PC-3 (cell line): ENCODE data around the gene CBFA2T2. TPM values are rescaled to one million over a fixed set of nuclear protein-coding genes. Genes with fewer than 3 reads are reported as not detected.
A peak's percentile ranks its signal among the peaks of the same experiment; 100 is the strongest.
"Not testable (repeated sequence)": the region's sequence is repeated elsewhere in the genome, so short reads cannot be mapped to it uniquely, and the experiment has no call there.

ENCODE experiments used
- ATAC-seq: fragments of 200-7000 bp; cut with Tn5 transposase; 2 replicates; pipeline ENCODE4 v1.9.1; 2020; ENCODE audit warnings: mild to moderate bottlenecking, moderate library complexity
- BruUV-seq: library from RNA; stranded (reverse); fragments of 400-500 nt; replicated peaks from 2 replicates; lab custom pipeline; 2021; lab: Mats Ljungman, UMichigan
- CTCF ChIA-PET: fragments of 300-600 bp; sonication (Branson Sonifier 250); formaldehyde crosslinking; loops from one replicate; lab custom pipeline; 2022; ENCODE audit warnings: antibody characterized with exemption; lab: Charles Lee
- POLR2A ChIA-PET: fragments of 300-600 bp; sonication (Branson Sonifier 250); formaldehyde crosslinking; loops from one replicate; lab custom pipeline; 2022; ENCODE audit warnings: antibody characterized with exemption; ENCODE audit not compliant: unreplicated experiment; lab: Charles Lee
- DNase-seq: peaks from one replicate; pipeline ENCODE4 v3.0.0-alpha.2; 2015
- H2AFZ ChIP-seq: fragments of 300-600 bp; sonication (generic); 2 replicates; pipeline ENCODE4 v1.6.0; 2016; ENCODE audit warnings: antibody characterized with exemption, low read length
- H3F3A ChIP-seq: fragments of 300-600 bp; sonication (generic); one replicate; pipeline ENCODE4 v1.6.0; 2017; ENCODE audit warnings: antibody characterized with exemption, low read length, control low read depth, mild to moderate bottlenecking; ENCODE audit not compliant: unreplicated experiment
- H3K27ac ChIP-seq: fragments of 300-600 bp; sonication (generic); 2 replicates; pipeline ENCODE4 v1.5.1; 2016; ENCODE audit warnings: mild to moderate bottlenecking, low read length
- H3K27me3 ChIP-seq: fragments of 300-600 bp; sonication (generic); 2 replicates; pipeline ENCODE4 v1.6.1; 2016; ENCODE audit warnings: low read length, mixed read lengths
- H3K36me3 ChIP-seq: fragments of 300-600 bp; sonication (generic); 2 replicates; pipeline ENCODE4 v1.6.1; 2016; ENCODE audit warnings: low read depth, mixed run types, low read length, mixed read lengths
- H3K4me1 ChIP-seq: fragments of 300-600 bp; sonication (generic); 2 replicates; pipeline ENCODE4 v1.5.1; 2016; ENCODE audit warnings: low read length; ENCODE audit not compliant: insufficient read depth
- H3K4me2 ChIP-seq: fragments of 300-600 bp; sonication (generic); 2 replicates; pipeline ENCODE4 v1.6.0; 2016; ENCODE audit warnings: low read length
- H3K4me3 ChIP-seq: fragments of 300-600 bp; sonication (generic); 2 replicates; pipeline ENCODE4 v1.5.1; 2016; ENCODE audit warnings: mild to moderate bottlenecking, low read length, mixed read lengths
- H3K79me2 ChIP-seq: fragments of 300-600 bp; sonication (generic); 2 replicates; pipeline ENCODE4 v1.6.1; 2017; ENCODE audit warnings: low read length, mixed read lengths
- H3K9ac ChIP-seq: fragments of 300-600 bp; sonication (generic); 2 replicates; pipeline ENCODE4 v1.6.0; 2016; ENCODE audit warnings: mild to moderate bottlenecking, low read length
- H3K9me2 ChIP-seq: fragments of 300-600 bp; sonication (generic); replicated peaks from 2 replicates; pipeline ENCODE4 v1.6.1; 2016; ENCODE audit warnings: mixed run types, low read length, mixed read lengths
- H3K9me3 ChIP-seq: fragments of 300-600 bp; sonication (generic); 2 replicates; pipeline ENCODE4 v1.6.1; 2016; ENCODE audit warnings: low read length, mixed read lengths
- H4K20me1 ChIP-seq: fragments of 300-600 bp; sonication (generic); 2 replicates; pipeline ENCODE4 v1.6.1; 2016; ENCODE audit warnings: low read length, mixed read lengths
- CTCF ChIP-seq: fragments of 300-600 bp; sonication (generic); conservative IDR thresholded peaks from 2 replicates; pipeline ENCODE4 v1.5.1; 2017; ENCODE audit warnings: antibody characterized with exemption, low read depth, mild to moderate bottlenecking, low read length
- EZH2 ChIP-seq: fragments of 300-600 bp; sonication (generic); IDR thresholded peaks from one replicate; pipeline ENCODE4 v1.6.1; 2017; ENCODE audit warnings: antibody characterized with exemption, mild to moderate bottlenecking, low read length; ENCODE audit not compliant: unreplicated experiment
- EZH2phosphoT487 ChIP-seq: fragments of 300-600 bp; sonication (generic); IDR thresholded peaks from 2 replicates; pipeline ENCODE4 v1.6.1; 2018; ENCODE audit warnings: mild to moderate bottlenecking, antibody characterized with exemption, low read length, borderline replicate concordance
- intact Hi-C: fragments of 100-400 bp; cut with micrococcal nuclease; formaldehyde crosslinking; loops from 2 replicates; pipeline ENCODE4 v1.9.0; 2023
- total RNA-seq: library from RNA; depleted of rRNA; stranded (reverse); fragments of >200 nt; gene quantifications from 2 replicates; pipeline ENCODE4 v1.2.3, GENCODE V29; 2014

CBFA2T2 gene
- total RNA-seq, 1 experiment from 2014 or later: 9.7 TPM

- no peaks in the 10 kb centered on the region for H3K9me2 ChIP-seq
- no peaks in the 10 kb centered on the region for H3K36me3 ChIP-seq
- intact Hi-C loops: loop anchor here (10.0 kb wide), 1 partner anchor 84 kb away; no protein-coding TSS in a partner anchor
- no peak overlapping the region for H3K27ac ChIP-seq
- no peaks in the 10 kb centered on the region for H3K27me3 ChIP-seq
- H2AFZ ChIP-seq: no peak overlapping the region
- POLR2A ChIA-PET: no interaction called here
- no peaks in the 10 kb centered on the region for H4K20me1 ChIP-seq
- ATAC-seq: peak; percentile 61
- no peaks in the 10 kb centered on the region for H3K9me3 ChIP-seq
- CTCF ChIA-PET: no interaction called here
- BruUV-seq: no TSS peak
- H3K9ac ChIP-seq: no peak overlapping the region
- peak; percentile 74 for DNase-seq
- H3F3A ChIP-seq: no peaks in the 10 kb centered on the region
- peaks cover 6% of the 10 kb centered on the region for H3K4me1 ChIP-seq
- H3K4me3 ChIP-seq: no peak overlapping the region
- no peaks in the 10 kb centered on the region for H3K79me2 ChIP-seq
- TF ChIP-seq EZH2phosphoT487 (no peak), CTCF (no peak), EZH2 (no peak)
- H3K4me2 ChIP-seq: no peak overlapping the region
These were observed 39.0 kb upstream of the CBFA2T2 start for GRCh38 chr20:33450867-33451266.

DNA sequence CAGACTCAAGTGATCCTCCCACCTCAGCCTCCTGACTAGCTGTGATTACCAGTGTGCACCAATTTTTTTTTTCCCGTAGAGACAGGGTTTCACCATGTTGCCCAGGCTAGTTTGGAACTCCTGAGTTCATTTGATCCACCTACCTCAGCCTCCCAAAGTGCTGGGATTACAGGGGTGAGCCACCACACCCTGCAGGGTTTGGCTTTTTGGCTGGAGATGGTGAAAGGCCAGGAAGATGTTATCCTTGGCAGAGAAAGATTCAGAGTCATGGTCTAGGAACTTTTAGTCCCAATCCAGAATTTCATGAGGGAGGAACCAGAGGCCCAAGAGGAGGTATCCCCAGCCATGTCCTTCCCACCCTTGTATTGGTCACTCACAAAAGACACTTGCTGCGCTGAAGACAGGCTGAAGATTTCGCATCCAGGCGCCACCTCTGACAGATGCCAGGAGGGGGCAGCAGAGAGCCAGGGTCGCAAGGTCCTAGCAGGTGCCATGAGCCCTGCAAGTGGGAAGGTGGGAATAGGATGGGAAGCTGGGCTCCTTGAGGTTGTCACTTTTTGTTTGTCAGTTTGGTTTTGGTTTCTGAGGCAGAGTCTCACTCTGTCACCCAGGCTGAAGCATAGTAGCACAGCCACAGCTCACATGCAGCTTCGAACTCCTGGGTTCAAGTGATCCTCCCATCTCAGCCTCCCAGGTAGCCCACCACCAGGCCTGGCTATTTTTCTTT lies 32.8 kb upstream of the CBFA2T2 start:
- H3K36me3 ChIP-seq, H3K27ac ChIP-seq, H3K9me3 ChIP-seq, H3K4me3 ChIP-seq, H3K9ac ChIP-seq, H3K27me3 ChIP-seq, BruUV-seq, H4K20me1 ChIP-seq, H2AFZ ChIP-seq, H3K9me2 ChIP-seq, H3K79me2 ChIP-seq, H3K4me2 ChIP-seq, H3F3A ChIP-seq, H3K4me1 ChIP-seq: not testable (repeated sequence)
- peak; percentile 94 for TF ChIP-seq CTCF
- ChIA-PET CTCF (interaction anchor here (0.6 to 1.0 kb wide), 4 partner anchors 13 to 510 kb away, joined by 3 to 5 read pairs (median 3); no protein-coding TSS in a partner anchor), POLR2A (interaction anchor here (0.6 kb wide), 1 partner anchor 197 kb away, joined by 3 read pairs; no protein-coding TSS in a partner anchor)
- peak; percentile 99 for ATAC-seq
- intact Hi-C loops: loop anchor here (1.0 to 10.0 kb wide), 3 partner anchors 78 to 210 kb away; partner anchors contain the start of gene ACTL10
- peak; percentile 85 for DNase-seq

DNA sequence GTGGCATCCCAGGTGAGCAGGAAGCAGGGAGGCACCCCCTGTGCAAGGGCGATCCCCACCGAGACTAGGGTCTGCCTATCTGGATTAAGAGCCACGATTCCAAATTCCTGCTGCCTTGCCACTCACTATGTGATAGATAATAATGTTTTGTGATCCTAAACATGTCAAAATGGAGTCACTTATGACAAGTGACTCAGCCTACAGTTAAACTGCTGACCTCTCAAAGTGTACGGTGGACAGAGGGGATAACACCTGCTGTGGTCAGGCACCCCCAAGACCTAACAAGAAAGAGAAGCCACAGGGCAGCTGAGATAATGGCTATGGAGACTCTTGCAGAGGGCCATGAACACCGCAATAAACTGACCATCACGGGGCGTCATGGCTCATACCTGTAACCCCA lies 30.3 kb upstream of the CBFA2T2 start:
- ChIA-PET POLR2A (no interaction called here), CTCF (no interaction called here)
- H3F3A ChIP-seq: no peaks in the 10 kb centered on the region
- H3K36me3 ChIP-seq: no peaks in the 10 kb centered on the region
- H2AFZ ChIP-seq: no peak overlapping the region
- H3K27ac ChIP-seq: no peak overlapping the region
- no peaks in the 10 kb centered on the region for H3K79me2 ChIP-seq
- H3K4me3 ChIP-seq: no peak overlapping the region
- no peaks in the 10 kb centered on the region for H3K27me3 ChIP-seq
- H3K9me3 ChIP-seq: no peaks in the 10 kb centered on the region
- DNase-seq (no peak), ATAC-seq (no peak)
- H3K9ac ChIP-seq: no peak overlapping the region
- H3K4me1 ChIP-seq: no peaks in the 10 kb centered on the region
- no peak overlapping the region for H3K4me2 ChIP-seq
- H3K9me2 ChIP-seq: no peaks in the 10 kb centered on the region
- BruUV-seq: no TSS peak
- TF ChIP-seq EZH2phosphoT487 (no peak), CTCF (no peak), EZH2 (no peak)
- intact Hi-C loops: loop anchor here (5.0 to 10.0 kb wide), 2 partner anchors 75 to 208 kb away; partner anchors contain the start of gene ACTL10
- H4K20me1 ChIP-seq: no peaks in the 10 kb centered on the region
